PC-3 (cell line): ENCODE results near the gene GRAMD1C. TPM values are rescaled to one million over a fixed set of nuclear protein-coding genes. Genes with fewer than 3 reads are reported as not detected.
A peak's percentile ranks its signal among the peaks of the same experiment; 100 is the strongest.

Experiments
- ATAC-seq: fragments of 200-7000 bp; cut with Tn5 transposase; 2 replicates; pipeline ENCODE4 v1.9.1; 2020; ENCODE audit warnings: mild to moderate bottlenecking, moderate library complexity
- BruUV-seq: library from RNA; stranded (reverse); fragments of 400-500 nt; replicated peaks from 2 replicates; lab custom pipeline; 2021; lab: Mats Ljungman, UMichigan
- CTCF ChIA-PET: fragments of 300-600 bp; sonication (Branson Sonifier 250); formaldehyde crosslinking; loops from one replicate; lab custom pipeline; 2022; ENCODE audit warnings: antibody characterized with exemption; lab: Charles Lee
- POLR2A ChIA-PET: fragments of 300-600 bp; sonication (Branson Sonifier 250); formaldehyde crosslinking; loops from one replicate; lab custom pipeline; 2022; ENCODE audit warnings: antibody characterized with exemption; ENCODE audit not compliant: unreplicated experiment; lab: Charles Lee
- DNase-seq: peaks from one replicate; pipeline ENCODE4 v3.0.0-alpha.2; 2015
- H2AFZ ChIP-seq: fragments of 300-600 bp; sonication (generic); 2 replicates; pipeline ENCODE4 v1.6.0; 2016; ENCODE audit warnings: antibody characterized with exemption, low read length
- H3F3A ChIP-seq: fragments of 300-600 bp; sonication (generic); one replicate; pipeline ENCODE4 v1.6.0; 2017; ENCODE audit warnings: antibody characterized with exemption, low read length, control low read depth, mild to moderate bottlenecking; ENCODE audit not compliant: unreplicated experiment
- H3K27ac ChIP-seq: fragments of 300-600 bp; sonication (generic); 2 replicates; pipeline ENCODE4 v1.5.1; 2016; ENCODE audit warnings: mild to moderate bottlenecking, low read length
- H3K27me3 ChIP-seq: fragments of 300-600 bp; sonication (generic); 2 replicates; pipeline ENCODE4 v1.6.1; 2016; ENCODE audit warnings: low read length, mixed read lengths
- H3K36me3 ChIP-seq: fragments of 300-600 bp; sonication (generic); 2 replicates; pipeline ENCODE4 v1.6.1; 2016; ENCODE audit warnings: low read depth, mixed run types, low read length, mixed read lengths
- H3K4me1 ChIP-seq: fragments of 300-600 bp; sonication (generic); 2 replicates; pipeline ENCODE4 v1.5.1; 2016; ENCODE audit warnings: low read length; ENCODE audit not compliant: insufficient read depth
- H3K4me2 ChIP-seq: fragments of 300-600 bp; sonication (generic); 2 replicates; pipeline ENCODE4 v1.6.0; 2016; ENCODE audit warnings: low read length
- H3K4me3 ChIP-seq: fragments of 300-600 bp; sonication (generic); 2 replicates; pipeline ENCODE4 v1.5.1; 2016; ENCODE audit warnings: mild to moderate bottlenecking, low read length, mixed read lengths
- H3K79me2 ChIP-seq: fragments of 300-600 bp; sonication (generic); 2 replicates; pipeline ENCODE4 v1.6.1; 2017; ENCODE audit warnings: low read length, mixed read lengths
- H3K9ac ChIP-seq: fragments of 300-600 bp; sonication (generic); 2 replicates; pipeline ENCODE4 v1.6.0; 2016; ENCODE audit warnings: mild to moderate bottlenecking, low read length
- H3K9me2 ChIP-seq: fragments of 300-600 bp; sonication (generic); replicated peaks from 2 replicates; pipeline ENCODE4 v1.6.1; 2016; ENCODE audit warnings: mixed run types, low read length, mixed read lengths
- H3K9me3 ChIP-seq: fragments of 300-600 bp; sonication (generic); 2 replicates; pipeline ENCODE4 v1.6.1; 2016; ENCODE audit warnings: low read length, mixed read lengths
- H4K20me1 ChIP-seq: fragments of 300-600 bp; sonication (generic); 2 replicates; pipeline ENCODE4 v1.6.1; 2016; ENCODE audit warnings: low read length, mixed read lengths
- CTCF ChIP-seq: fragments of 300-600 bp; sonication (generic); conservative IDR thresholded peaks from 2 replicates; pipeline ENCODE4 v1.5.1; 2017; ENCODE audit warnings: antibody characterized with exemption, low read depth, mild to moderate bottlenecking, low read length
- EZH2 ChIP-seq: fragments of 300-600 bp; sonication (generic); IDR thresholded peaks from one replicate; pipeline ENCODE4 v1.6.1; 2017; ENCODE audit warnings: antibody characterized with exemption, mild to moderate bottlenecking, low read length; ENCODE audit not compliant: unreplicated experiment
- EZH2phosphoT487 ChIP-seq: fragments of 300-600 bp; sonication (generic); IDR thresholded peaks from 2 replicates; pipeline ENCODE4 v1.6.1; 2018; ENCODE audit warnings: mild to moderate bottlenecking, antibody characterized with exemption, low read length, borderline replicate concordance
- intact Hi-C: fragments of 100-400 bp; cut with micrococcal nuclease; formaldehyde crosslinking; loops from 2 replicates; pipeline ENCODE4 v1.9.0; 2023
- total RNA-seq: library from RNA; depleted of rRNA; stranded (reverse); fragments of >200 nt; gene quantifications from 2 replicates; pipeline ENCODE4 v1.2.3, GENCODE V29; 2014

GRAMD1C gene
- total RNA-seq, 1 experiment from 2014 or later = 2.8 TPM

DNA sequence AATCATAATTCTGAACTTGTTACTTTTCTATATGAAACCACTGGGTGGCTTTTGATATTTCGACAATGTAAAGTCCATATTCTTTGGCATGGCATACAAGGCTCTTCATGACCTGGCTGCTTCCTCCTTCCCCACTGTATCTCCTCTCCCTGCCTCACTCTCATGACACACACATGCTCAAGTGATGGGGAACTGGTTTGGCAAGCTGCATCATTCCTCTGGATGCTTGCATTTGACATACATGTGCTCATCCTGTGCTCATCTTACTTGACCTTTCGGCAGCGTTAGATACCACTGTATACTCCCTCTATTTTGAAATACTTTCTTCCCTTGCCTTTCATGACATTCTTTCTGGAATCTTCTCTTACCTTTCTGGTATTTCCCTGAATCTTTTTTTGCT lies 57.4 kb downstream of the GRAMD1C start:
- no peak overlapping the region for H3K4me3 ChIP-seq
- ChIA-PET CTCF (no interaction called here), POLR2A (no interaction called here)
- no peak overlapping the region for H3K4me2 ChIP-seq
- H3K9ac ChIP-seq = no peak overlapping the region
- TF ChIP-seq EZH2phosphoT487 (no peak), EZH2 (no peak), CTCF (no peak)
- DNase-seq (peak; percentile 16), ATAC-seq (no peak)
- H4K20me1 ChIP-seq = no peaks in the 10 kb centered on the region
- H3K27me3 ChIP-seq = no peaks in the 10 kb centered on the region
- H3K9me2 ChIP-seq = no peaks in the 10 kb centered on the region
- no peaks in the 10 kb centered on the region for H3K79me2 ChIP-seq
- H2AFZ ChIP-seq = no peak overlapping the region
- H3K36me3 ChIP-seq = no peaks in the 10 kb centered on the region
- no peaks in the 10 kb centered on the region for H3F3A ChIP-seq
- no TSS peak for BruUV-seq
- no peaks in the 10 kb centered on the region for H3K9me3 ChIP-seq
- no peak overlapping the region for H3K27ac ChIP-seq
- intact Hi-C loops = no loop called here
- H3K4me1 ChIP-seq = peaks cover 16% of the 10 kb centered on the region

GRCh38 chr3:113896930-113897329 lies 58.3 kb downstream of the GRAMD1C start:
- ChIA-PET POLR2A (interaction anchor here (0.5 to 1.1 kb wide), 2 partner anchors 55 to 155 kb away, joined by 3 to 4 read pairs; no protein-coding TSS in a partner anchor), CTCF (no interaction called here)
- no peak for DNase-seq

GRCh38 chr3:113897373-113897777 lies 58.8 kb downstream of the GRAMD1C start:
- Histone ChIP-seq H3K27ac (peak overlapping the region; percentile 4; the same call in 1 of the 2 replicates), H3K36me3 (no peaks in the 10 kb centered on the region), H3K4me3 (peak overlapping the region; percentile 52), H3K9ac (no peak overlapping the region), H3F3A (no peaks in the 10 kb centered on the region), H3K4me2 (peak overlapping the region; percentile 77), H3K79me2 (no peaks in the 10 kb centered on the region), H3K4me1 (peaks cover 16% of the 10 kb centered on the region), H3K9me3 (no peaks in the 10 kb centered on the region), H3K9me2 (no peaks in the 10 kb centered on the region), H2AFZ (peak overlapping the region; percentile 68), H4K20me1 (no peaks in the 10 kb centered on the region), H3K27me3 (no peaks in the 10 kb centered on the region)
- DNase-seq (peak; percentile 74), ATAC-seq (peak; percentile 91)
- TF ChIP-seq CTCF (no peak), EZH2phosphoT487 (no peak)
- CTCF ChIA-PET = no interaction called here
- intact Hi-C loops = no loop called here
- POLR2A ChIA-PET = interaction anchor here (0.5 to 1.1 kb wide), 2 partner anchors 56 to 156 kb away, joined by 3 to 4 read pairs; no protein-coding TSS in a partner anchor
- no TSS peak for BruUV-seq

More at GRCh38 chr3:113896930-113897329, 58.3 kb downstream of the GRAMD1C start:
- Histone ChIP-seq H3K27ac (no peak overlapping the region), H3K79me2 (no peaks in the 10 kb centered on the region), H3K4me3 (peak overlapping the region; percentile 52), H3K36me3 (no peaks in the 10 kb centered on the region), H3F3A (no peaks in the 10 kb centered on the region), H2AFZ (peak overlapping the region; percentile 68), H4K20me1 (no peaks in the 10 kb centered on the region), H3K27me3 (no peaks in the 10 kb centered on the region), H3K9ac (no peak overlapping the region), H3K4me1 (peaks cover 16% of the 10 kb centered on the region), H3K9me3 (no peaks in the 10 kb centered on the region), H3K9me2 (no peaks in the 10 kb centered on the region), H3K4me2 (peak overlapping the region; percentile 77)
- BruUV-seq = no TSS peak
- intact Hi-C loops = no loop called here
- peak; percentile 37 for ATAC-seq
- TF ChIP-seq EZH2phosphoT487 = no peak
